ENCODE measurements around the gene BAG3.

Gene BAG3

GRCh38 chr10:119669331-119669730, 18.2 kb downstream of the BAG3 start:
- Histone ChIP-seq H4K20me1 (ENCODE audit: control insufficient read depth, insufficient read depth, low read depth, low read length) (no peaks in the 10 kb centered on the region), H3K36me3 (ENCODE audit: control insufficient read depth, low read length) (no peaks in the 10 kb centered on the region), H3K79me2 (ENCODE audit: control insufficient read depth, low read length) (no peaks in the 10 kb centered on the region), H3K4me3 (ENCODE audit: low read length) (no peak overlapping the region), H3K9me2 (replicated peaks; ENCODE audit: control insufficient read depth, low read length) (no peaks in the 10 kb centered on the region), H3K4me2 (ENCODE audit: low read length) (no peak overlapping the region), H3K4me1 (ENCODE audit: control insufficient read depth, low read length) (no peaks in the 10 kb centered on the region), H3K27ac (ENCODE audit: low read depth, low read length) (no peak overlapping the region), H3F3A (ENCODE audit: control insufficient read depth, insufficient read depth) (no peaks in the 10 kb centered on the region), H3K27me3 (ENCODE audit: control insufficient read depth, low read length) (no peaks in the 10 kb centered on the region), H3K9me3 (ENCODE audit: control insufficient read depth, insufficient read depth, low read length) (no peaks in the 10 kb centered on the region)
- TF ChIP-seq EZH2phosphoT487 (IDR thresholded peaks at IDR 0.05; ENCODE audit: borderline replicate concordance, low read length) (no peak), CTCF (IDR thresholded peaks at IDR 0.05; ENCODE audit: low read depth, low read length, poor library complexity, severe bottlenecking) (no peak)

- no peaks in the 10 kb centered on the region for H4K20me1 ChIP-seq (ENCODE audit: control insufficient read depth, insufficient read depth, low read depth, low read length)
- no peaks in the 10 kb centered on the region for H3K36me3 ChIP-seq (ENCODE audit: control insufficient read depth, low read length)
- H3K9me2 ChIP-seq (replicated peaks; ENCODE audit: control insufficient read depth, low read length): no peaks in the 10 kb centered on the region
- no peaks in the 10 kb centered on the region for H3K4me1 ChIP-seq (ENCODE audit: control insufficient read depth, low read length)
- no peaks in the 10 kb centered on the region for H3K27me3 ChIP-seq (ENCODE audit: control insufficient read depth, low read length)
- H3K4me3 ChIP-seq (ENCODE audit: low read length): no peak overlapping the region
- no peak for TF ChIP-seq CTCF (IDR thresholded peaks at IDR 0.05; ENCODE audit: low read depth, low read length, poor library complexity, severe bottlenecking)
- TF ChIP-seq EZH2phosphoT487 (IDR thresholded peaks at IDR 0.05; ENCODE audit: borderline replicate concordance, low read length): no peak
- no peak overlapping the region for H3K27ac ChIP-seq (ENCODE audit: low read depth, low read length)
- H3K79me2 ChIP-seq (ENCODE audit: control insufficient read depth, low read length): no peaks in the 10 kb centered on the region
- H3F3A ChIP-seq (ENCODE audit: control insufficient read depth, insufficient read depth): no peaks in the 10 kb centered on the region
- H3K4me2 ChIP-seq (ENCODE audit: low read length): no peak overlapping the region
- no peaks in the 10 kb centered on the region for H3K9me3 ChIP-seq (ENCODE audit: control insufficient read depth, insufficient read depth, low read length)
Measured at GRCh38 chr10:119669975-119670640, 18.9 kb downstream of the BAG3 start.

GRCh38 chr10:119670717-119671116, 19.5 kb downstream of the BAG3 start:
- H3K36me3 ChIP-seq (ENCODE audit: control insufficient read depth, low read length): no peaks in the 10 kb centered on the region
- H3K27me3 ChIP-seq (ENCODE audit: control insufficient read depth, low read length): no peaks in the 10 kb centered on the region
- no peaks in the 10 kb centered on the region for H3K79me2 ChIP-seq (ENCODE audit: control insufficient read depth, low read length)
- no peaks in the 10 kb centered on the region for H3F3A ChIP-seq (ENCODE audit: control insufficient read depth, insufficient read depth)
- H3K9me2 ChIP-seq (replicated peaks; ENCODE audit: control insufficient read depth, low read length): no peaks in the 10 kb centered on the region
- H3K9me3 ChIP-seq (ENCODE audit: control insufficient read depth, insufficient read depth, low read length): no peaks in the 10 kb centered on the region
- H3K4me3 ChIP-seq (ENCODE audit: low read length): no peak overlapping the region
- H3K4me1 ChIP-seq (ENCODE audit: control insufficient read depth, low read length): no peaks in the 10 kb centered on the region
- no peak overlapping the region for H3K4me2 ChIP-seq (ENCODE audit: low read length)
- no peak overlapping the region for H3K27ac ChIP-seq (ENCODE audit: low read depth, low read length)
- TF ChIP-seq CTCF (IDR thresholded peaks at IDR 0.05; ENCODE audit: low read depth, low read length, poor library complexity, severe bottlenecking): no peak
- no peak for TF ChIP-seq EZH2phosphoT487 (IDR thresholded peaks at IDR 0.05; ENCODE audit: borderline replicate concordance, low read length)
- no peaks in the 10 kb centered on the region for H4K20me1 ChIP-seq (ENCODE audit: control insufficient read depth, insufficient read depth, low read depth, low read length)

Measured in DOHH2 (cell line).